Heart left ventricle (tissue), 13 donors: ENCODE data around the gene HCN2.
"Not testable (repeated sequence)": the region's sequence is repeated elsewhere in the genome, so short reads cannot be mapped to it uniquely, and the experiment has no call there.

ENCODE experiments used
- CTCF ChIP-seq, 12 donors: fragments of 200-600 bp; sonication (generic) in 4 of 12; IDR thresholded peaks; one replicate each; pipeline versions ENCODE4 v1.5.0 to v1.8.0; 2018 to 2022; ENCODE audit warnings: antibody characterized with exemption in 12 of 12, mild to moderate bottlenecking in 5 of 12
- POLR2A ChIP-seq, 2 donors: fragments of 450-650 bp; IDR thresholded peaks; one replicate each; pipeline ENCODE4 v1.6.1; 2017; ENCODE audit warnings: antibody characterized with exemption in 2 of 2, mild to moderate bottlenecking in 2 of 2, moderate library complexity in 2 of 2
- donor health status: ischemic (EF 13 %, LVEDD 7.1; RV severe dilation, severe dysfunction).
- donor health status: DM: no; HTN: yes; CAD: no.
- donor health status: DM: no; HTN: no; CAD: no.
- donor health status: ischemic (EF 25% LVEDD 6.9; RV normal size, moderate dysfunction).
- donor health status: ischemic (EF 25% LVEDD 5.7; RV mildly dilated, moderate dysfunction).
- donor health status: ischemic (EF 35%, LVEDD 5.7; RV mildly dilated, moderate dysfunction).
- donor health status: nonischemic (EF 11% LVEDD 7.7; RV severe dilation, severe dysfunction).
- donor health status: DM: yes; HTN: yes; CAD: no.
- donor health status: PGD.
- donor health status: ischemic (EF 29% LVEDD 5.4; RV normal size, mild dysfunction).
- donor health status: nonischemic (EF 23%, LVEDD 6.1; RV moderate dilation, normal function).

- TF ChIP-seq CTCF, POLR2A (IDR thresholded peaks at IDR 0.05): not testable (repeated sequence)
Observed at GRCh38 chr19:603302-603639, 13.6 kb downstream of the HCN2 start.
